Activated CD8-positive, alpha-beta memory T cell treated with anti-CD3 and anti-CD28 coated beads, Interleukin-2, amount 50 U/mL, for 1 hour (primary cell): ENCODE data around the gene CNTN2.

ENCODE experiments used
- DNase-seq: peaks from one replicate; pipeline ENCODE4 v3.0.0-alpha.2; 2020; ENCODE audit errors: extremely low read depth

CNTN2 gene

GRCh38 chr1:205127646-205128045 lies 84.6 kb downstream of the CNTN2 start:
- no peak for DNase-seq
